NCI-H187 (cell line): ENCODE data around the gene OSBPL8.

Experiments
- DNase-seq, 2 experiments: peaks; one replicate each; lab custom pipeline; 2025; lab: John Stamatoyannopoulos, UW

The OSBPL8 gene

DNA sequence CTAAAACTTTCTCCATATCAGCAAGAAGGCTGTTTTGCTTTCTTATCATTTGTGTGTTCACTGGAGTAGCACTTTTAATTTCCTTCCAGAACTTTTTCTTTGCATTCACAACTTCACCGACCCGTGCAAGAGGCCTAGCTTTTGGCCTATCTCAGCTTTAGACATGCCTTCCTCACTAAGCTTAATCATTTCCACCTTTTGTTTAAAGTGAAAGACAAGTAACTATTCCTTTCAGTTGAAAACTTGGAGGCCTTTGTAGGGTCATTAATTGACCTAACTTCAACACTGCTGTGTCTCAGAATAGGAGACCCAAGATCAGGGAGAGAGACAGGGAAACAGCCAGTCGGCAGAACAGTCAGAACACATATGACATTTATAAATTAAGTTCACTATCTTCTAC, 250.7 kb downstream of the OSBPL8 start:
- no peak for DNase-seq

DNA sequence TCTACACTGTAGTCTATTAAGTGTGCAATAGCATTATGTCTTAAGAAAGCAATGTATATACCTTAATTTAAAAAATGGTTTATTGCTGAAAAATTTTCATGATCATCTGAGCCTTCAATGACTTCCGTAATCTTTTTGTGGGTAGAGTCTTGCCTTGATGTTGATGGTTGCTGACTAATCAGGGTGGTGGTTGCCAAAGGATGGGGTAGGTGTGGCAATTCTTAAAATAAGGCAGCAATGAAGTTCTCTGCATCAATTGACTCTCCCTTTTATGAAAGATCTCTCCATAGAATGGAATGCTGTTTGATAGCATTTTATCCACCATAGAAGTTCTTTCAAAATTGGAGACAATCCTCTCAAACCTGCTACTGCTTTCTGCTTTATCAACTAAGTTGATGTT, 252.5 kb downstream of the OSBPL8 start:
- DNase-seq: no peak

DNA sequence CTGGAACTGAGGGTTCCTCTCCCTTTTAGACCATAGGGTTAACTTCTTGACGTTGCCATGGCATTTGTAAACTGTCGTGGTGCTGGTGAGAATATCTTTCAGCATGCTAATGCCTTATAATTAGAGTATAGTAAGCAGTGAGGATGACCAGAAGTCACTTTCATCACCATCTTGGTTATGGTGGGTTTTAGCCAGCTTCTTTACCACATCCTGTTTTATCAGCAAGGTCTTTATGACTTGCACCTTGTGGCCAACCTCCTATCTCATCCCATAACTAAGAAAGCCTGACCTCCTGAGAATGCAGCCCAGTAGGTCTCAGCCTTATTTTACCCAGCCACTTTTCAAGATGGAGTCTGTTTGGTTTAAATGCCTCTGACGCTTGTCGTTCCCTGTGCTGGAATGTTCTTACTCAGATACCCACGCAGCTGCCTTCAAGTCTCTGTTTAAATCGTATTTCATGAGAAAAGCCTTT, 255.5 kb downstream of the OSBPL8 start:
- no peak for DNase-seq

GRCh38 chr12:76303365-76303764, 256.2 kb downstream of the OSBPL8 start:
- DNase-seq: no peak
